Left kidney (tissue), 2 donors: ENCODE data around the gene HGFAC. TPM values are rescaled to one million over a fixed set of nuclear protein-coding genes. Genes with fewer than 3 reads are reported as not detected.
"Not testable (repeated sequence)": the region's sequence is repeated elsewhere in the genome, so short reads cannot be mapped to it uniquely, and the experiment has no call there.

Experiments used
- DNase-seq: peaks from one replicate; pipeline ENCODE4 v3.0.0-alpha.2; 2013
- polyA plus RNA-seq: library from polyadenylated mRNA; unstranded; fragments of 120-200 nt; gene quantifications from one replicate; pipeline ENCODE4 v1.2.1, GENCODE V29; 2013; ENCODE audit not compliant: insufficient read length

Gene HGFAC
- polyA plus RNA-seq, 1 donor, result 0.86 TPM

DNA sequence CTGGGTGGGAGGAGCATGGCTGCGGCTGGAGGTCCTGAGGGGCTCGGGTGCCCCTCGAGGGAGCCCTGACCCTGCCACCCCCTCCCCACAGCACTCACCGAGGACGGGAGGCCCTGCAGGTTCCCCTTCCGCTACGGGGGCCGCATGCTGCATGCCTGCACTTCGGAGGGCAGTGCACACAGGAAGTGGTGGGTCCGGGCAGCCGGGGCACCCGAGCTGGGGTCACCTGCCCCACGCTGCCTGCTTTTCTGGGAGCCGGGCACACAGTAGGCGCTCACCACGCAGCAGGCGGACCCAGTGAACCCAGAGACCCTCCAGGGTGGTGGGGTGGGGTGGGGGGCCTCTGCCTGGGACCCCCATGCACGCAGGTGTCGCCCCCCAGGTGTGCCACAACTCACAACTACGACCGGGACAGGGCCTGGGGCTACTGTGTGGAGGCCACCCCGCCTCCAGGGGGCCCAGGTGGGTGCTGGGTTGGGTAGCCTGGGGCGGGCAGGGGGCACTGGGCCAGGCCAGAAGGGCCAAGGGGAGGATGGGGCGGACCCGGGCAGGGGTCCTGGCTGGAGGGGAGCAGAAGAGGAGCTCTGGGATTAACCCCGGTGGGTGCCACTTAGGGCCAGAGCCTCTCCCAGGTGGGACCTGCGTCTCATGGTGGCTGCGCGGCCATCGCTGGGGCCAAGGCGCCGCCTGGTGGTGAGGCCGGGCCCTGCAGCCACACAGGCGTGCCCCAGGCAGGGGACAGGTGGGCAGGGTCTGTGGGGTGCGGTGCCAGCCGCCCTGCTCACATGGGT, 1.4 kb downstream of the HGFAC start:
- DNase-seq, result no peak

DNA sequence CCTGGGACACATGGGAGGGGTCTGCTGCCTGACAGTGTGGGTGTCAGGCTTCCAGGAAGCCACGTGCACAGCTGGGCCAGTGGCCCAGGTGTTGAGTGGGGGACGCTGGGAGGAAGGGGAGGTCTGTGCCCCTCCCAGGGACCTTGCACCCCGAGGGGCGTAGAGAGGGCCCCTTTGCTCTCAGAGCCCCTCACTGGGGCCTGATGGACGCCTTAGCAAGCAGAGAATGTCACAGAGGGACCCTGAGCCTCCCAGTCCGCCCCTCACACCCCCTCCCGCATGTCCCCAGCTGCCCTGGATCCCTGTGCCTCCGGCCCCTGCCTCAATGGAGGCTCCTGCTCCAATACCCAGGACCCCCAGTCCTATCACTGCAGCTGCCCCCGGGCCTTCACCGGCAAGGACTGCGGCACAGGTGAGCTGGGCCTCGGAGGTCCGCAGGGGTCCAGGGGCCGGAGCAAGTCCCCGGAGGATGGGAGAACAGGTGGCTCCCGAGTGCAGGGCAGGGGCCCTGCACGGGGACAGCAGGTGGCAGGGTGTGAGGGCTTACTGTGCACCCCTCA, 2.1 kb downstream of the HGFAC start:
- no peak for DNase-seq

DNA sequence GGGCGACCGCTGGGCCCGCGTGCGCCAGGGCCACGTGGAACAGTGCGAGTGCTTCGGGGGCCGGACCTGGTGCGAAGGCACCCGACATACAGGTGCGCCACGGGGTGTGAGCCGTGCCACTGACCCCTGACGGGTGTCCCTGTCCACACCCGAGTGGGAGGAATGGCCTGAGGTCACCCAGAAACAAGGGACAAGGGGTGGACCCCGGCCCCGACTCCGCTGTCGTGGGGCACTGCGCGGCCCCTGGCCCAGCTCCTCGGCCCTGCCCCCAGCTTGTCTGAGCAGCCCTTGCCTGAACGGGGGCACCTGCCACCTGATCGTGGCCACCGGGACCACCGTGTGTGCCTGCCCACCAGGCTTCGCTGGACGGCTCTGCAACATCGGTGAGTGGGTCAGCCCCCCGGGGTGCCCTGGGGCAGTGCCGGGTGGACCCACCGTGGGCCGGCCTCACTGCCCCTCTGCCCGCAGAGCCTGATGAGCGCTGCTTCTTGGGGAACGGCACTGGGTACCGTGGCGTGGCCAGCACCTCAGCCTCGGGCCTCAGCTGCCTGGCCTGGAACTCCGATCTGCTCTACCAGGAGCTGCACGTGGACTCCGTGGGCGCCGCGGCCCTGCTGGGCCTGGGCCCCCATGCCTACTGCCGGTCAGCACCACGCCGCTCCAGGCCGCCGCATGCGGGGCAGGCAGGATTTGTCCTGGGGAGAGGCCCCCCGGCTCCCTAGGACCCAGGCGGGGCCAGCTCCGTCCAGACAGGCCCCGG, 2.8 kb downstream of the HGFAC start:
- DNase-seq, result no peak

DNA sequence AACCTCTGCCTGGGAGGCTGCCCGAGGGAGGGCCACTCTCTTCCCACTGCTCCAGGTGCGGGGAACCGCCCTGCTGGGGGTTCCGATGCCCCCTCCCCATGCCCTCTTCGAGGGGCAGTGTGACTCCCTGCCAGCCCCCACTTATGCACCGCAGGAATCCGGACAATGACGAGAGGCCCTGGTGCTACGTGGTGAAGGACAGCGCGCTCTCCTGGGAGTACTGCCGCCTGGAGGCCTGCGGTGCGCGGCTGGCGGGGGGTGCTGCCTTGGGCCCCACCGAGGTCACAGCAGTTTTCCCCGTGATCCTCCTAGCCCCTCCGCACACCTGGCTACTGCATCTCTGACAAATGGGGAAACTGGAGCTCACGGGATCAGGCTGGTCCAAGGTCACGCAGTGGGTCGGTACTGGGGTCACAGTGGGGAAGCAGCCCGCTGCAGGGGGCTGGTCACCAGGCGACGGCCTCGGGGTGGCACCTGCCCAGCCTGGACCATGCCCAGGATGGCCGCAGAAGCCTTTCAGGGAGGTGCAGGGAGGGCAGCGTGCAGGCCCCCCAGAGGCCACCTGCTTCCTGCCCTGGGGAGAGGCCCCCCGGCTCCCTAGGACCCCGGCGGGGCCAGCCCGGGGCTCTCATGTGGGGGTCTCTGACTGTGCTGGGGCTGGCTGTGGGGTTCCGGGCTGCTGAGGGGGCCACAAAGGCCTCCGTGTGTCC, 3.5 kb downstream of the HGFAC start:
- DNase-seq, result no peak

DNA sequence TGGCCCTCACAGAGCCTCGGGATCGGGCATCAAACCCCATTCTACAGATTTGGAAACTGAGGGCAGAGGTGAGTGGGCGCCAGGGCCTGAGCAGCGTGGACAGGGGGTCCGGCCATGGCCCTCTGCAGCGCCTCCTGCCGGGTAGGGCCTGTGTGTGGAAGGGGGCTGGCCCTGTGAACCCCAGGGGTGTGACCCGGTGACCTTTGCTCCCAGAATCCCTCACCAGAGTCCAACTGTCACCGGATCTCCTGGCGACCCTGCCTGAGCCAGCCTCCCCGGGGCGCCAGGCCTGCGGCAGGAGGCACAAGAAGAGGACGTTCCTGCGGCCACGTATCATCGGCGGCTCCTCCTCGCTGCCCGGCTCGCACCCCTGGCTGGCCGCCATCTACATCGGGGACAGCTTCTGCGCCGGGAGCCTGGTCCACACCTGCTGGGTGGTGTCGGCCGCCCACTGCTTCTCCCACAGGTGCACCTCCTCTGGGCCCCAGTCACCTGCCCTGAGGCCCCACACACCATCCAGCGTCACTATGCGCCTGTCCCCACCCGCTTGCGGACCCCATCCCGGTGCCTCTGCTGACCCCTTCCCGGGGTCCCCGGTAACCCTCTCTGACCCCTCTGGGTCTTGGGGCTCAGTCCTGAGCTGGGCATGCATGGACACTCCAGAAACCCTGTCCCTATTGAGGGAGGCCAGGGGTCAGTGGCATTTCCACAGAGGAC, 4.2 kb downstream of the HGFAC start:
- DNase-seq, result no peak

DNA sequence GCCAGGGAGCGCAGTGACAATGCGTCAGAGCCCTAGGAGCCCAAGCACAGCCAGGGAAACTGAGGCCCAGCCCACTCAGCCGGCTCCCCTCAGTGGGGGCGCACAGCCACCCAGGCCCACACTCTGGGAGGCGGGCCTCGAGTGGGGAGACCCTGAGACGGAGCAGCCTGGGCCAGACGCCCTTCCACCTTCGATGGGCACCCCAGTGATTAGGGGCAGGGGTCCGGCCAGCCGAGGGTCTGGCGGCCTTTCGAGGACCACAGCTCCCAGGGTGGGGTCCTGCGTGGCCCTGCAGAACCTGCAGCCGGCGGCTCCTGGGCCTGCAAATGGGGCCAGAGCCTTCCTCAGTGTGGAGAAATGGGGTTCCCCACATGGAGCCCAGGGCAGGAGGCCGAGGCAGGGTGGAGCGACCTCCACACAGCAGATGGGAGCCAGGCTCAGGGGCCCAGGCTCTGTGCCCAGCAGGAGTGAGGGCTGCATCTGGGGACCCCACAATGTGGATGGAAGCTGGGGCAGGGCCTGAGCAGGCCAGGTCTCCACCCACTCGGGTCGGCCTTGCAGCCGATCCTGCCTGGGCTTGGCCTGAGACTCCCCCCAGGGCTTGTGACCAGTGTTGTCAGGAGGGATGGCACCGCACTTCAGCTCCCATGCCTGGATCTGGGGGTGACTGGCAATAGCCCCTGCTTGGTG, 5.0 kb downstream of the HGFAC start:
- no peak for DNase-seq

DNA sequence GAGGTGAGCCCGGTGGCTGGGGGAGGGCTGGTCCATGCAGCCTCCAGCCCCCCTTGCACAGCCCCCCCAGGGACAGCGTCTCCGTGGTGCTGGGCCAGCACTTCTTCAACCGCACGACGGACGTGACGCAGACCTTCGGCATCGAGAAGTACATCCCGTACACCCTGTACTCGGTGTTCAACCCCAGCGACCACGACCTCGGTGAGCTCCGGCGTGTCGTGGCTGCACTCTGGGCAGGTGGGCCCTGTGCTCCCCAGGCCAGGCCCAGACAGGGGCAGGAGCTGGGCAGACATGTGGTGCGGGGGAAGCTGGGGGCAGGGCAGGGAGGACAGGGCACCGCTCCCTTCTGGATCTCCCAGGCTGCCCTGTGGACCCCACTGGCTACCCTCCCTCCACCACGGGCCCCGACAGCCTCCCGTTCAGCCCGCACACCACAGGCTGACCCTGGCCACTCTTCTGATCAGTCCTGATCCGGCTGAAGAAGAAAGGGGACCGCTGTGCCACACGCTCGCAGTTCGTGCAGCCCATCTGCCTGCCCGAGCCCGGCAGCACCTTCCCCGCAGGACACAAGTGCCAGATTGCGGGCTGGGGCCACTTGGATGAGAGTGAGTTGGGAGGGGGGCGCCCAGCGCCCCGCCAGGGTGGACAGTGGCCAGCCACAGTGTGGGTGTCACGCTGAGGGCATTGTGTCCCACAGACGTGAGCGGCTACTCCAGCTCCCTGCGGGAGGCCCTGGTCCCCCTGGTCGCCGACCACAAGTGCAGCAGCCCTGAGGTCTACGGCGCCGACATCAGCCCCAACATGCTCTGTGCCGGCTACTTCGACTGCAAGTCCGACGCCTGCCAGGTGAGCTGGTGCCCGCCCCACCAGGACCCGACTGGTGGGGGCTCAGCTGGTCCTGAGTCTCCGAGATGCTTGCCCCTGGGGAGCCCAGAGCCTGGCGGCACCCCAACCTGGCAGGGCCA, 5.9 kb downstream of the HGFAC start:
- DNase-seq, result no peak

DNA sequence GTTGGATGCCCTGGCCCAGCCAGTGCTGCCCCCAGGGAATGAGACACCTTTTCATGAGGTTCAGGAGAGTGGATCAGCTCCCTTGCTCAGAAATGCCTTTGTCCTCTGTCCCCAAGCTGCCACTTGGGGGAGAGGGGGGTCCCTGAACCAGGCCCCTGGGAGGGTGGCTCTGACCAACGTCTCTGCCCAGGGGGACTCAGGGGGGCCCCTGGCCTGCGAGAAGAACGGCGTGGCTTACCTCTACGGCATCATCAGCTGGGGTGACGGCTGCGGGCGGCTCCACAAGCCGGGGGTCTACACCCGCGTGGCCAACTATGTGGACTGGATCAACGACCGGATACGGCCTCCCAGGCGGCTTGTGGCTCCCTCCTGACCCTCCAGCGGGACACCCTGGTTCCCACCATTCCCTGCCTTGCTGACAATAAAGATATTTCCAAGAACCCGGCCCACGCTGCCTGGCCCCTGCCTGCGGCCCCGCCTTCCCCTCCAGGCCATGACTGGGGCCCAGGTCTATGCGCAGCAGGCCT, 7.3 kb downstream of the HGFAC start:
- DNase-seq, result no peak

DNA sequence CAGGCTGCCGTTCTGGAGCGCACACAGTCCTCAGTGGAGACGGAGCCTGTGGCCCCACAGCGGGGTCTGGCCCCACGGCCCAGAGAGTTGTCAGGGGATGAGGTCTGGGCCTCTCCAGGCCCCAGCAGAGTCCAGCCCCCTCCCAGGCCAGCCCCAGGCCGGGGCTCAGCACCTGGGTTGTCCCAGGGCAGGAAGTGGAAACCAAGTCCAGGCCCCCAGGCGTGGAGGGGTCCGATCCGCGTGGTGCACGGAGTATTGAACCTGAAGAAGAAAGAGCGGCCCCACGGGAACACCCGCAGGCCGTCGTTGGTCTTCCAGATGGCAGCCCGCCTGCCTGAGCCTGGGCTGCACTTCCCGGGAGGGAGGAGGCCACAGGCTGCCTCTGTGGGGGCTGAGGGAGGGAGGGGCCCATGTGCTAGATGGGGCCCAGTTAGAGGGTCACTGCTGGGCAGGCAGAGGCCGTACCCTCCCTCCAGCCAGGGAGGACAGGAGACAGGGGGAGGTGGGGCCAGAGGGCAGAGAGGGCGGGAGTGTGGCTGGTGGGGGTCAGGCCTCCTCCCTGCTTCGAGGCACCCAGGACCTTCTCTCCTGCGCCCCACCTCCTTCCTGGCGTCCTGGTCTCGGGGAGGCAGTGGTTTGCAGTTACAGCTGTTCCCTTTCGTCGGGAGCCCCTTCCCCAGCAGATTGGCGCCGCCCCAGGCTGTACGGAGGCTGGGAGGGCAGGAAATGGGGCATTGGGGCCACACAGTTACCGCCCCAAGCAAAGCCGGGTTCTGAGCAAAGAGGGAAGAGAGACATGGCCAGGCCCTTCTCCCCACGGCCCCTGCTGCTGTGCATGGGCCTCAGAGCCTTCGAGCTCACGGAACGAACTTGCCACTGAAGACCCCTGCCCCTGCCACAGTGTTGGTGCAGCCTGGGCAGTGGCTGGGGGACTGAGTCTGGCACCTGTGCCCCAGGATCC, 8.1 kb downstream of the HGFAC start:
- no peak for DNase-seq

DNA sequence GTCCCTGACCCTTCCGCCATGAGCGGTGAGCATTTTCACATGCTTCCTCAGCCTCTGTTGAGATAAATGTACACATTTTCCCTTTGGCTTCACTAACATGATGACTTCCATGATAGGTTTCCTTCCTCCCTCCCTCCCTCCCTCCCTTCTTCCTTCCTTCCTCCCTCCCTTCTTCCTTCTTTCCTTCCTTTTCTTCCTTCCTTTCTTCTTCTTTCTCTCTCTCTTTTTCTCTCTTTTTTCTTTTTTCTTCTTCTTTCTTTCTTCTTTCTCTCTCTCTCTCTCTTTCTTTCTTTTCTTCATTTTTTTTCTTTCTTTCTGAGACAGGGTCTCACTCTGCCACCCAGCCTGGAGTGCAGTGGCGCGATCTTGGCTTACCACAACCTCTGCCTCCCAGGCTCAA, 8.9 kb downstream of the HGFAC start:
- no peak for DNase-seq

DNA sequence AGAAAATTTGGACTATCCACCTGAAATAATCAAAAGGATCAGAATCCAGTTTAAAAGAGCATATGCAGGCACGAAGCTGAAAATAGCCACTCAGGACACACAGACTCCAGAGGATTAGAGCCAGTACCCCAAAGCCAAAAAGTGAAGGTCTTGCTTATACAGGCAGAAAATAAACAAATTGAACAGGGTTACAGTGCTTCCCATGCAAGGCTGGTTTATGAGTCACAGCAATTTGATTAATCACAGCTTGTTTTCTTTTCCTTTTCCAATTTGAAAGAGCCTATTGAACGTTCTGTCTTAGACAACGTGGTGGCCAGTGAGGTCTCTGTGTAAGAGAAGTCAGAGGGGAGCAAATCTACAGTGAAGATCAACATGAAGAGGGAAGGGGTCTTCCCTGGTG, 10.2 kb downstream of the HGFAC start:
- DNase-seq, result no peak

DNA sequence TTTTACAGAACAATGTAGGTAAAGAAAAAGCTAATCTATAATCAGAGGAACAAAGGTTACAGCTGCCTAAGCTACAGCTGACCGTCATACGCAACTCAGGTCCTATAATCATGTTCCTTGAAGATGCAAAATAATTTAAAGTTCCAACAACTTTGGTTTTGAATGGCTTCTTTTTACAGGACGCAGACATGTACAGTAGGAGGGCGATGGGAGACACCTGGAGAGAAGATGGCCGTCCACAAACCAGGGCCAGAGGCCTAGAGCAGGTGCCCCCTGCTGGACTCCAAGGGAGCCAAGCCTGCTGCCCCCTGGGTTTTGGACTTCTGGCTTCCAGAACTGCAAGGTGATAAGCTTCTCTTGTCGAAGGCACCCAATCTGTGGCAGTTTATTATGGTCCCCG, 10.6 kb downstream of the HGFAC start:
- no peak for DNase-seq

DNA sequence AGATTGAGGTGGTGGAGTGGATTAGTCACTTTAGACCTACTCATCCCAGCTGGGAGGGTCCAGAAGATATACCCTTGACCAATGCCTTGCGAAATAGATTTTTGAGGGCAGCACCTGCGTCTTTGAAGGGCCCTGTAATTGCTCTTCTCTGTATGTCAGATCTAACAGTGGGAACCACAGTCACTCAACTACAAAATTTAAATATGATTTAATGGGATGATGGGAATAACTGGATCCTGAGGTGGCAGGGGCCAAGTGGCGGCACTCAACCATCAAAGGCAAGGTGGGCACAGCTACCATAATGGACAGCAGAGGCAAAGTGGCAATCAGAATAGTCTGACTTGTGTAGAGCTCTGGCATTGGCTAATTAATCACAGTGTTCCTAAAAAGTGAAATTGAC, 13.8 kb downstream of the HGFAC start:
- DNase-seq, result not testable (repeated sequence)

DNA sequence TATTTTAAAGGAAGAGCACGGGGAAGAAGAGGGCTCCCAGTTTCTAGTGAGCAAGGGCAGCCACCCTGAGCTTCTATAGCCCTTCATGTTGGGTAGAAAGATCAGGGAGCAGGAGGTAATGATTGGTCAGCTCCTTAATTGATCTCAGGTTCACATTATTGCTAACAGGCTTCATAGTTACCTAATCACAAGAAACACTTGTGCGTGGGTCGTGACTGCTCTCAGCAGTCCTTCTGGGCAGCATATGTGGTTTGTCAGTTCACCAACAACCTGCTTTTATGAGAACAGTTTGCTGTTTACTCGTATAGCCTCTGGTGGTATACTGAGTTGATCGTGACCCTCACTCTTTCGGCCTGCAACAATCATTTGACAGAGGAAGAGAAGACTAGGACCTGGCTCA, 16.6 kb downstream of the HGFAC start:
- DNase-seq, result no peak

DNA sequence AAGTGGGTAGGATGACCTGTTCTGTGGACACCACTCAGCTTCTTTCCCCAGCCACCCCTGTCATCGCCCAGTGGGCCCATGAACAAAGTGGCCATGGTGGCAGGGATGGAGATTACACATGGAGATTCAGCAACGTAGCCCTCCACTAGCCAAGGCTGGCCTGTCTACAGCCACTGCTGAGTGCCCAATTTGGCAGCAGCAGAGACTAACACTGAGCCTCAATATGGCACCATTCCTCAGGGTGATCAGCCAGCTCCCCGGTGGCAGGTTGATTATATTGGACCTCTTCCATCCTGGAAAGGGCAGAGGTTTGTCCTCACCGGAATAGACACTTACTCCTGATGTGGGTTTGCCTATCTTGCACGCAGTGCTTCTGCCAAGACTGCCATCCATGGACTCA, 17.4 kb downstream of the HGFAC start:
- not testable (repeated sequence) for DNase-seq

DNA sequence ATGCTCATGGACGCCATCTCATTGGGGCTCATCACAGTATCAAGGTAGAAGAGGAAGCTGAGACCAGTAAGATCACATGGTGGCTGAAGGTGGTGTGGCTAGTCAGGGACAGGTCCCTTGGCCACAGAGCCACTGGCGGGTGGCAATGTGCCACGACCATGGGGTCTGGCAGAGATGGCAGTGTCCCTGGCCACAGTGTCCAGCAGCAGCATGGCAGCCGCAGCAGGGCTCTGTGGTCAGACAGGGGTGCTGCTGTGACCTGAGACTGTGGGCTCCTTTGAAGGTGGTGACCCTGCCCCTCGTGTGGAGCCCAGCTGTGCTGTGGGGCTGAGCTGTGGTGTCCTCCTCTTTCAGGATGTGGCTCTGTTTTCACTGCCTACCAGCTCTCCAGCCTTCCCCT, 19.2 kb downstream of the HGFAC start:
- no peak for DNase-seq

DNA sequence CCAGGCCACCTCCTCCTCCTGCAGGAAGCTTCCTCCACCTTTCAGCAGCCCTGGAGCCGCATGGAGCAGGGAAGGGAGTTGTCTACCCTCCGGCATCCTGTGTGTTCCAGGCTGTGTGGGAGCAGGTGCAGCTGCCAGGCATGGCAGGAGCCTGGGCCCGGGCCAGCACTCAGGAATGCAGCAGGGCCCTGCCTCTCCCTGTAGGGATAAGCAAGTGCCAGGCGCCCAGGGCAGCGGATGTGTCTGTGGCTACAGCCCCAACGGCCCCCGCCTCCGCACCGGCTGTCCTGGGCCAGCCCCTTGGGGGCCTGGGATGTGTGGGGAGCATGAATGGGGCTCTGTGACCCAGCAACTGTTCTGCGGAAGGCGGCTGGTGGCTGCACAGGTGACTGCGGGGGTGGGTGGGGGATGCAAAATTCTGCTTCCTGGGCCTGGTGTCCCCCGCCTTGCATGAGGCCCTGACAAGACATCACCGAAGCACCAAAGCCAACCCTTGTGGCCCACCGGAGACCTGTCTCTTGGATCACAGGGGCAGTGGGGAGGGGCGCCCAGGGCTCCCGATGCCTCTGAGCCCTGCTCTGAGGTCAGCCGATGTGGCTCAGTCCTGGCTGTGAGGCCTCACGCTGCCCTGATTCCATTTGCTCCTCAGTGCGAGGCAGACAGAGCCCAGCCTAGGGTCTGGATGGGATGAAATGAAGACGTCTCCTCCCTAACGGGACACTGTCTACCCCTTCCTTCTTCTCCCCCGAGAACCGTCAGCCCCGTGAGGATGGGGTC, 19.9 kb downstream of the HGFAC start:
- DNase-seq, result peak; percentile 56

DNA sequence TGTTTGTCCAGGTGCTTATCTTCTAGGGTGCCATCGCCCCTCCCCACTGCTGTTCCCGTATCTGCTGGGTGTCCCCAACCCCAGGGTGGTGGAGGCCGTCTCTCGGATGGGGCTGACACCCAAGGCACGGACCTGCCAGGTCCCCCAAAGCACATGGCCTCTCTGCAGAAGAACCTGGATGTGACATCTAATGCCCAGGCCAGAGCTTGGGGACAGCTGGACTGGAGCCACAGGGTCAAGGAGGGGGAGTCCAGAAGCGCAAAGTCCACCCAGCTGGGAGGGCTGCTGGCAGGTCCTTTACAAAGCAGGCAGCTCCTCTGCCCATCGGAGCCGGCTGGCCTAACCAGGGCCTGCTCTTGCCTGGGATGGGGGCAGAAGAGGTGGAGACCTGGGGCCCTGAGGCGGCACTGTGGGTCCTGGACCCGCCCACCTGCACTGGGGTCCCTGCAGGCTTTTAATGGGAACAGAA, 20.6 kb downstream of the HGFAC start:
- DNase-seq, result no peak
